KMS-11 (cell line): ENCODE data around the gene SAE1.

Source experiments
- H2AFZ ChIP-seq: fragments of 200-600 bp; sonication (generic); 2 replicates; pipeline ENCODE4 v1.6.1; 2016; ENCODE audit warnings: antibody characterized with exemption, mixed run types, low read depth
- H3K27ac ChIP-seq: fragments of 200-600 bp; sonication (generic); 2 replicates; pipeline ENCODE4 v1.6.1; 2016; ENCODE audit warnings: mild to moderate bottlenecking, mixed run types
- H3K27me3 ChIP-seq: fragments of 200-600 bp; sonication (generic); 2 replicates; pipeline ENCODE4 v1.6.1; 2017; ENCODE audit warnings: mild to moderate bottlenecking, low read depth, mixed run types, moderate library complexity; ENCODE audit not compliant: insufficient read depth
- H3K36me3 ChIP-seq: fragments of 200-600 bp; sonication (generic); 2 replicates; pipeline ENCODE4 v1.6.1; 2017; ENCODE audit warnings: mild to moderate bottlenecking, mixed run types; ENCODE audit not compliant: insufficient read depth
- H3K4me1 ChIP-seq: fragments of 200-600 bp; sonication (generic); 2 replicates; pipeline ENCODE4 v1.6.1; 2016; ENCODE audit warnings: mild to moderate bottlenecking, low read depth, mixed run types; ENCODE audit not compliant: poor library complexity, severe bottlenecking
- H3K4me2 ChIP-seq: fragments of 200-600 bp; sonication (generic); 2 replicates; pipeline ENCODE4 v1.7.0; 2016; ENCODE audit warnings: mild to moderate bottlenecking, mixed run types
- H3K4me3 ChIP-seq: fragments of 200-600 bp; sonication (generic); IDR thresholded peaks from 2 replicates; pipeline ENCODE4 v1.6.1; 2017; ENCODE audit warnings: low read depth, low read length, mixed read lengths; ENCODE audit not compliant: insufficient read depth
- H3K79me2 ChIP-seq: fragments of 200-600 bp; sonication (generic); 2 replicates; pipeline ENCODE4 v1.6.1; 2016; ENCODE audit warnings: low read depth, mixed run types; ENCODE audit not compliant: insufficient read depth
- H3K9ac ChIP-seq: fragments of 200-600 bp; sonication (generic); 2 replicates; pipeline ENCODE4 v1.6.1; 2016; ENCODE audit warnings: mild to moderate bottlenecking, mixed run types
- H4K20me1 ChIP-seq: fragments of 200-600 bp; sonication (generic); 2 replicates; pipeline ENCODE4 v1.6.1; 2016; ENCODE audit warnings: mild to moderate bottlenecking, mixed run types; ENCODE audit not compliant: insufficient read depth
- TF ChIP-seq, protein P1 (sequence below): fragments of 200-600 bp; sonication (generic); conservative IDR thresholded peaks from 2 replicates; pipeline ENCODE4 v1.6.1; 2017; ENCODE audit warnings: low read depth, mild to moderate bottlenecking, antibody characterized with exemption, low read length, moderate library complexity, mixed read lengths

The SAE1 gene

DNA sequence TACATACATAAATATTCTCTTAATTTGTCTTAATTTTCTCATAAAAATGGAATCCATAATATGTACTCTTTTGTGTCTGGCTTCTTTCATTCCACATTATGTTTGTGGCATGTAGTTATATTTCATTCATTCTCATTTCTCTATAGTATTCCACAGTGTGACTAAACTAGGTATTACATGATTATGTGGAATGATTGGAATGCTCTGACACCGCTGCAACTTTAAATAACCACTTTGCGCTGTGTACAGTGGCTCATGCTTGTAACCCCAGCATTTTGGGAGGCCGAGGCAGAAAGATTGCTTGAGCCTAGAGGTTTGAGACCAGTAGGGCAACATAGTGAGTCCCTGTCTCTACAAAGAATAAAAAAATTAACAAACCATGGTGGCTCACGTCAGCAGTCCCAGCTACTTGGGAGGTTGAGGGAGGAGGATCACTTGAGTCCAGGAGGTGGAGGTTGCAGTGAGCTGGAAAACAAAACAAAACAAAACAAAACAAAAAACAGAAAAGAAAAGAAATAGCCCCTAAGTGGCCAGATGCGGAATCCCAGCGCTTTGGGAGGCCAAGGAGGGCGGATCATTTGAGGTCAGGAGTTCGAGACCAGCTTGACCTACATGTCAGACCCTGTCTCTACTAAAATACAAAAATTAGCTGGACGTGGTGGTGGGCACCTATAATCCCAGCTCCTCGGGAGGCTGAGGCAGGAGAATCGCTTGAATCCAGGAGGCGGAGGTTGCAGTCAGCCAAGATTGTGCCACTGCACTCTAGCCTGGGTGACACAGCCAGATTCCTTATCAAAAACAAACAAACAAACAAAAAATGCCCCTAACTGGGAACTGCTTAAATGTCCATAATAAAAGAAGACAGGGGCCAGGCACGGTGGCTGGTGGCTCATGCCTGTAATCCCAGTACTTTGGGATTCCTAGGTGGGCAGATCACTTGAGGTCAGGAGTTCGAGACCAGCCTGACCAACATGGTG lies 8.0 kb upstream of the SAE1 start:
- H3K27ac ChIP-seq = no peak overlapping the region
- no peak overlapping the region for H2AFZ ChIP-seq

DNA sequence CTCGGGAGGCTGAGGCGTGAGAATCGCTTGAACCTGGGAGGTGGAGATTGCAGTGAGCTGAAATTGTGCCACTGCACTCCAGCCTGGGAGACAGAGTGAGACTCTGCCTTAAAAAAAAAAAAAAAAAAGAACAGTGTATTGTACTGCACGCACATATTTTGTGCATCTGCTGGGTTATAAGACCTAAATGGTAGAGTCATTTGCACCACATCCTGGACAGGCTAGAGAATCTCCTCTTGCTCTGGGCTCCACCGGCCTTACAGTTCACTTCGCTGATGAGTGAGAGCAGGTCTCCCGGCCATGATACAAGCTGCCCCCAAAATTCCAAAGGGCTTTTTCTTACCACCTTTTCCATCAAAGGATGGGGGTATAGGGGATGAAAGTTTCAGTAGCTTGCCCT lies 7.2 kb upstream of the SAE1 start:
- H3K4me1 ChIP-seq = no peaks in the 10 kb centered on the region
- H3K36me3 ChIP-seq = no peaks in the 10 kb centered on the region
- H3K9ac ChIP-seq = no peak overlapping the region
- no peaks in the 10 kb centered on the region for H4K20me1 ChIP-seq
- no peaks in the 10 kb centered on the region for H3K79me2 ChIP-seq
- H3K27ac ChIP-seq = no peak overlapping the region
- no peak overlapping the region for H3K4me2 ChIP-seq
- no peaks in the 10 kb centered on the region for H3K27me3 ChIP-seq
- no peak overlapping the region for H2AFZ ChIP-seq
- TF ChIP-seq, protein P1, sequence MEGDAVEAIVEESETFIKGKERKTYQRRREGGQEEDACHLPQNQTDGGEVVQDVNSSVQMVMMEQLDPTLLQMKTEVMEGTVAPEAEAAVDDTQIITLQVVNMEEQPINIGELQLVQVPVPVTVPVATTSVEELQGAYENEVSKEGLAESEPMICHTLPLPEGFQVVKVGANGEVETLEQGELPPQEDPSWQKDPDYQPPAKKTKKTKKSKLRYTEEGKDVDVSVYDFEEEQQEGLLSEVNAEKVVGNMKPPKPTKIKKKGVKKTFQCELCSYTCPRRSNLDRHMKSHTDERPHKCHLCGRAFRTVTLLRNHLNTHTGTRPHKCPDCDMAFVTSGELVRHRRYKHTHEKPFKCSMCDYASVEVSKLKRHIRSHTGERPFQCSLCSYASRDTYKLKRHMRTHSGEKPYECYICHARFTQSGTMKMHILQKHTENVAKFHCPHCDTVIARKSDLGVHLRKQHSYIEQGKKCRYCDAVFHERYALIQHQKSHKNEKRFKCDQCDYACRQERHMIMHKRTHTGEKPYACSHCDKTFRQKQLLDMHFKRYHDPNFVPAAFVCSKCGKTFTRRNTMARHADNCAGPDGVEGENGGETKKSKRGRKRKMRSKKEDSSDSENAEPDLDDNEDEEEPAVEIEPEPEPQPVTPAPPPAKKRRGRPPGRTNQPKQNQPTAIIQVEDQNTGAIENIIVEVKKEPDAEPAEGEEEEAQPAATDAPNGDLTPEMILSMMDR = no peak
- no peak overlapping the region for H3K4me3 ChIP-seq

More for the DNA sequence above, 8.0 kb upstream of the SAE1 start:
- no peaks in the 10 kb centered on the region for H4K20me1 ChIP-seq
- TF ChIP-seq, protein P1 = no peak
- H3K36me3 ChIP-seq = no peaks in the 10 kb centered on the region
- H3K27me3 ChIP-seq = no peaks in the 10 kb centered on the region
- H3K4me3 ChIP-seq = no peak overlapping the region
- H3K4me2 ChIP-seq = no peak overlapping the region
- H3K9ac ChIP-seq = no peak overlapping the region
- H3K79me2 ChIP-seq = no peaks in the 10 kb centered on the region
- no peaks in the 10 kb centered on the region for H3K4me1 ChIP-seq

DNA sequence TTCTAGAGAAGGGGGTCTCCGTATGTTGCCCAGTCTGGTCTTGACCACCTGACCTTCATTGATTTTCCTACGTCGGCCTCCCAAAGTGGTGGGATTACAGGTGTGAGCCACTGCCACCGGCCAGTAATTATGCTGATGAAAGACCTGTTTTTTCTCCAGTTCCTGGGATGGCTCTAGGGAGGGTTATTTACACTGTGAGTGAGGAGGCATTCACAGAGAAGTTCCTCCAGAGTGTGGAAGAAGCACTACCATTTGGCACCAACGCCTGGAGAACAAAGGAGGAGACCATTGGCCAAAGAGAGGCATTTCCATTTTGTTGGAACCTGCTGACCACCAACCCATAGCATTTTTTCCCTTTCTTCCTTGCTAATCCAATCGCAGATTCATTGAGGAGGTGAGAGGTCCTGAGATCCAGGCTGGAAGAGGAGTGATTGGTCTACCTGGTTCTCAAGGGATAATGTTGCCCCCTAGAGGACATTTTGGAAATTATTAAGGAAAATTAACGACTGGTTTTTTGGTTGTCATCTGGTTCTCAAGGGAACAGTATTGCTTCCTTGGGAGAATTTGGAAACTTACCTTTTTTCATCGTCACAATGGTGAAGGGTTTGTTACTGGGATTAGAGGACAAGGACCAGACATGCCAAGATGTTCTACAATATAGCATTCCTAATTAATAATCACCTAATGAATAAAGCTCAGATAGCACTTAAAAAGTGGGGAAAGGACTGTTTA lies 5.5 kb upstream of the SAE1 start:
- H4K20me1 ChIP-seq = no peaks in the 10 kb centered on the region
- H3K4me2 ChIP-seq = no peak overlapping the region
- H3K27ac ChIP-seq = no peak overlapping the region
- H2AFZ ChIP-seq = no peak overlapping the region; the same call in 1 of the 2 replicates
- H3K36me3 ChIP-seq = no peaks in the 10 kb centered on the region
- no peak overlapping the region for H3K4me3 ChIP-seq
- TF ChIP-seq, protein P1 = peak; percentile 94
- no peaks in the 10 kb centered on the region for H3K4me1 ChIP-seq
- H3K9ac ChIP-seq = no peak overlapping the region
- no peaks in the 10 kb centered on the region for H3K27me3 ChIP-seq
- H3K79me2 ChIP-seq = no peaks in the 10 kb centered on the region

DNA sequence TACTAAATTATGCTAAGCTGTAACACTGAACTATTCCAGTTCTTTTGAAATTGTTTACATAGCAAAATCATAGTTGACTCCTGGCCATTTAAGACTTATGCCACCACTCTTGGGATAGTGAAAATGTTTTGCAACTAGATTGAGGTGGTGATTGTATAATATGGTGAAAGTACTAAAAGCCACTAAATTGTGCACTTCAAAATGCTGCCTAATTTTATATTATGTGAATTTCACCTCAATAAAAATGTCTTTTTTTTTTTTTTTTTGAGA lies 5.0 kb upstream of the SAE1 start:
- no peak overlapping the region for H3K27ac ChIP-seq
- TF ChIP-seq, protein P1 = no peak
- H3K27me3 ChIP-seq = no peaks in the 10 kb centered on the region
- H3K4me3 ChIP-seq = no peak overlapping the region
- H3K36me3 ChIP-seq = no peaks in the 10 kb centered on the region
- H3K4me1 ChIP-seq = no peaks in the 10 kb centered on the region
- no peaks in the 10 kb centered on the region for H3K79me2 ChIP-seq
- no peaks in the 10 kb centered on the region for H4K20me1 ChIP-seq
- H3K4me2 ChIP-seq = no peak overlapping the region
- no peak overlapping the region for H3K9ac ChIP-seq
- H2AFZ ChIP-seq = no peak overlapping the region
